Activated CD8-positive, alpha-beta memory T cell treated with anti-CD3 and anti-CD28 coated beads for 4 hours (primary cell): ENCODE results near the gene EIF4B.
"Not testable (repeated sequence)": the region's sequence is repeated elsewhere in the genome, so short reads cannot be mapped to it uniquely, and the experiment has no call there.

Source experiments
- DNase-seq, 2 donors: peaks; one replicate each; pipeline ENCODE4 v3.0.0-alpha.2; 2020; ENCODE audit warnings: low read depth in 2 of 2

EIF4B gene

DNA sequence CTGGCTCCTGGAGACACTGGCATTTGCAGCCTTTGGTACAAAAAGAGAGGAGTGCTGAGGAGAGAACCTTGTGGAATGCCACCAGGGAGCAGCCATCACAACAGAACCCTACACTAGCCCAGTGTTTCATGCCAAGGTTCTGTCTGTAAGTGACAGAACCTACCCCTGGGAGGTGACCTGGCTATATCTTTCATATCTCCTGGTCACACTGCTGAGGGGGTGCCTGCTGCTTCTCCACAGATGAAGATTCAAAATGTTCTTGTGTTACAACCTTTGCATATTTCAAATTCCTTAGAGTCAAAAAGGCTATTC is 12.7 kb upstream of the EIF4B start:
- DNase-seq: no peak

DNA sequence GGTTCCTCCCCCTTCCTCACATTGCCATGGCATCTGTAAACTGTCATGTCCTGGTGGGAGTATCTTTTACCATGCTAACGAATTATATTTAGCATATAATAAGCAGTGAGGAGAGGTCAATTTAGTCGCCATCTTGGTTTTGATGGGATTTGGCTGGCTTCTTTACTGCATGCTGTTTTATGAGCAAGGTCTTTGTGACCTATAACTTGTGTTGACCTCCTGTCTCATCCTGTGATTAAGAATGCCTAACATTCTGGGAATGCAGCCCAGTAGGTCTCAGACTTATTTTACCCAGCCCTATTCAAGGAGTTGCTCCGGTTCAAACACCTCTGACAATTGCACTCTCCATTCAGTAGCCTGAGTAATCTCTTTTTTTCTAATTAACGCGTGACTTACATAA is 2.1 kb upstream of the EIF4B start:
- no peak for DNase-seq

GRCh38 chr12:53004582-53004981 is 1.7 kb upstream of the EIF4B start:
- no peak for DNase-seq

- DNase-seq: no peak
These were observed 856 bp upstream of the EIF4B start for GRCh38 chr12:53005215-53005985.

DNA sequence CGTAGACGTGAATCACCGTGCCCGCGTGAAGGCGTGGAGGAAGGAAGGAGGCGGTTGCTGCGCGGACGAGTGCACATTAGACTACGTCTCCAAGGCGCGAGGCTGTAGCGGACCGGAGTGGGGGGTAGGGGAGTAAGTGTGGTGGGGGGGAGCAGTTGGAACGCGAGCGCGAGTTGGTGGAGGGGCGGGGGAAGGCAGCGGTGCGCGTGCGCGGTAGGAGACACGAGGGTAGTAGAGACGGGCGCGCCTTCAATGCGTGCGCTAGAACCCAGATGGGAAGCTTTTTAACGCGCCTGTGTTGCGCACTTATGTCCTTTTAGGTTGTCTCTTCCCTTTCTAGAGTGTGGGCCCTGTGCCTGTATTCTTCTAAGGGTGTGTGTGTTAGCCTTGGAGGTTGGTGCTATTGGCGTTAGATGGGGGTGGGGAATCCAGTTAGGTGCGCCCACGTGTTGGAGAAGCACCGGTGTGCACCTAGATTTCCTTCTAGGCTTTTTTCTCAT is 604 bp downstream of the EIF4B start:
- peak; percentile 60 to 73 for DNase-seq

GRCh38 chr12:53007343-53007742 is 1.1 kb downstream of the EIF4B start:
- DNase-seq: no peak

DNA sequence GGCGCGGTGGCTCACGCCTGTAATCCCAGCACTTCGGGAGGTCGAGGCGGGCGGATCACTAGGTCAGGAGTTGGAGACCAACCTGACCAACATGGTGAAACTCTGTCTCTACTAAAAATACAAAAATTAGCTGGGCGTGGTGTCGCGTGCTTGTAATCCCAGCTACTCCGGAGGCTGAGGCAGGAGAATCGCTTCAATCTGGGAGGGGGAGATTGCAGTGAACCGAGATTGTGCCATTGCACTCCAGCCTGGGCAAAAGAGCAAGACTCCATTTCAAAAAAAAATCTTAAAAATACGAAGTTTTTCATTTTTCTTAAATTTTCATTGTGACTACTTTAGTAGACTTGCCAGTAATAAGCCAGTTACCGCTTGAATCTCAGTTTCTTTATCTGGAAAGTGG is 2.5 kb downstream of the EIF4B start:
- DNase-seq: not testable (repeated sequence)

DNA sequence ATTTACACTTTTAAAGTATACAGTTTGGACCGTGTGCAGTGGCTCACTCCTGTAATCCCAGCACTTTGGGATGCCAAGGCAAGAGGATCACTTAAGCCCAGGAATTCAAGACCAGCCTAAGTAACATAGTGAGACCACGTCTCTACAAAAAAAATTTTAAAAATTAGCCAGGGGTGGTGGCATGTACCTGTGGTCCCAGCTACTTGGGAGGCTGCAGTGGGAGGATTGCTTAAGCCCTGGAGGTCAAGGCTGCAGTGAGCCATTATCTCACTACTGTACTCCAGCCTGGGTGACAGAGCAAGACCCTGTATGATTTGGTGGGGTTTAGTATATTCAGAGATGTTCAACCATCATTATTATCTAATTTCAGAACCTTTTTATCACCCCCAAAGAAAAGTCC is 4.7 kb downstream of the EIF4B start:
- DNase-seq: no peak

DNA sequence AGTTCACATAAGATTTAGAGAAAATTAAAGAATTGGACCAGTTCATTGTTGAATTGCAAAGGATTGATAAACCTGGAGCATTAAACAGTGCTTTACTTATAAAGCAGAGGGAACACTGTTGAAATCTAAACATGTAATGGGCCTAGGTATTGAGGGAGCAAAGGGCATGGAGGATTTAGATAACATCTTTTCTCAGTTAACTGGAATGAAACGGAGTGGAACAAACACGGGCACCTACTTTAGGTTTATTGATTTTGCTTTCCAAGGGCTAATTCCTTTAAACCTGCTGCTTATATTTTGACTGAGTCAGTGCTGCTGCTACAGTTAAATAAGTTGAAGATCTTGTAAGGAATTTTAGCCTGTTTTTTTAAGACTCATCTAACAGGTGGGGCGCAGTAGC is 5.6 kb downstream of the EIF4B start:
- DNase-seq: no peak

DNA sequence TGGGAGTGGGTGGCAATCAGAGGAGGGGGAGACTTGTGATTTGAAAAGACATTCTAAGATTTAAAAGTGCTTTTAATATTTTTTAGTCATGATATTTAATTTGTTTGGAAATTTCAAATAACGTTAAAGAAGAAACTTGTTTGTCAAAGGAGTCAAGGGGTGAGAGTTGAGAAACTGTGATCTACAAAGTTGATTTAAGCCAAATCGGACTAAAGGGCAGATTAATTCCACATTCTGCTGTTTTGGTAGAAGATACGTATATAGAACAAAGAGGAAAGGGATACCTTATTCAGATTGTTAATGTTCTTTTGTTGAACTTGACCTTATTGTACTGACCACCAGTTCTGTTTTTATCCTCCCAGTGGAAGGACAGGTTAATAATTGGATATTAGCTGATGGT is 6.7 kb downstream of the EIF4B start:
- no peak for DNase-seq

DNA sequence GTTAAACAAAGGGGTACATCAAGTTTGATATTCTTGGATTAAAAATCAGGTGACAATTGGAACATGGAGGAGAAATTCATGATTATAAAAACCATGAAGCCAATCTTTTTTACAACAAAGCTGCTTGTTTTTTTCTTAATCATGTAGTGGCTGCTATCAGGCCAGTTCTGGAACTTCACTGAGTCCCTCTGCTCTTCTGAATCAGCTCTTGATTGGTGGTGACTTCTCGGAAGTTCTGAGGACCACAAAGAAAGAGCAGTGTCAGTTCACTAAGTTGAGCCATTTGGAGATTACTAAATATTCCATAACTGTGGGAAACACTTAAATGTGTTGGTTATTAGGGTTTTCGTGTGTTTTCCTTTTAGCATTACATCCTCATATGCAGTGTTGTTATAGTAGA is 8.5 kb downstream of the EIF4B start:
- no peak for DNase-seq

DNA sequence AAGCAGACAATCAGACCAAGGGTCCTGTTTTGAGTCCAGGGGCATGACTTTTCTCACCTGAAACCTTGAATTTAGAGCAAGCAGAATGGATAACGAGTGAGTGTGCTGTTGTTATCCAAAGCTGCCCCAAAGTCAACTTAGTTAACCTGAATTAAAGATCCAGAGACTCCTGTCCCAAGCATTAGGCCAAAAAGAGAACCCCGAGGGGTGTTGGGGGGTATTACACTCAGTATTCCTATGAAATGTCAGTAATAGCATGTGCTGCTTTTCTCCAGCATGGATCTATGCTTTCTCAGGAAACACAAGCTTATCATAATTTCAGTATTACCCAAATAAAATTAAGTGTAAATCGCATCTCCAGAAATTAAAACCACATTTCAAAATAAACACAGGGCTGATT is 19.0 kb downstream of the EIF4B start:
- no peak for DNase-seq

- not testable (repeated sequence) for DNase-seq
These were observed 20.8 kb downstream of the EIF4B start for GRCh38 chr12:53027014-53027413.

DNA sequence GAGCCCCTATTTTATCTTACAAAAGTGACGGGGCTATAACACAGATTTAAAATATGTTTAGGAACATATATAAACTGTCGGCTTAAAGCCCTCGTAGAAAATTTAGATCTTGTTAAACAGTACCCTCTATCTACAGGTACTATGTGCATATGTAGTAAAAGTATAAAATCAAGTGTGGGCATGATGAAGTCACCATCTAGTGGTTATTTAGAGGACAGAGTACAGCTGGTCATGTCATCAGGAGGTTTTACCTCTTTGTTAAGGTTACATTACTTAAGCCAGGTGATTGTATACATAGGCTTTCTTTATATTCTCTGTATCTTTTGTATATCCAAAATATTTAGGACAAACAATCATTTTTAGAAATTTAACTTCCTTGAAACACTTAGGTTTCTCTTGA is 25.4 kb downstream of the EIF4B start:
- DNase-seq: no peak

DNA sequence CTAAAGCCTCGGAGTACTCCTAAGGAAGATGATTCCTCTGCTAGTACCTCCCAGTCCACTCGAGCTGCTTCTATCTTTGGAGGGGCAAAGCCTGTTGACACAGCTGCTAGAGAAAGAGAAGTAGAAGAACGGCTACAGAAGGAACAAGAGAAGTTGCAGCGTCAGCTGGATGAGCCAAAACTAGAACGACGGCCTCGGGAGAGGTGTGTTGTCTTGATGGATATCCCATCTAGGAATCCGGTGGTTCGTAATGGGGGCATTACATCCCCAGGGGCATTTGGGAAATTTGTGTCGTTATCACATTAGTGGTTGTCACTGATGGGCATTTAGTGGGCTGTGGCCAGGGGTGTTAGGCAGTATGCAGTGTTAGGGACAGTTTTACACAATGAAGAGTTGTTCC is 27.6 kb downstream of the EIF4B start:
- not testable (repeated sequence) for DNase-seq

GRCh38 chr12:53034459-53034858 is 28.2 kb downstream of the EIF4B start:
- no peak for DNase-seq

- DNase-seq: no peak
These were observed 30.5 kb downstream of the EIF4B start for GRCh38 chr12:53036802-53037201.

DNA sequence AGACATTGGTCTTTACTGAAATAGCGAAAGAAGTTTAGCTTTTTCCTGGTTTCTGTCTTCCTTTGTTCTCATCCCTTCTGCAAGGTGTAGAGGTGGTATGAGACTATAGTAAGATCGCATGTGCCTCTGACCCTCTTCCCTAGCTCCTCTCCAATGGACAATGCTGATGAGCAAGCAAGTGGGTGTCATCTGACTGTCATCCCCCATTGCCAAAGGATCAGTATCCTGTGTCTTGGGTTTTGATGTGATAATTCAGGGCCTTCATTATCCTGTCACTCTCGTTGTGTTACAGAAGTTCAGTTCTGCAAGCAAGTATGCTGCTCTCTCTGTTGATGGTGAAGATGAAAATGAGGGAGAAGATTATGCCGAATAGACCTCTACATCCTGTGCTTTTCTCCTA is 33.6 kb downstream of the EIF4B start:
- DNase-seq: no peak

DNA sequence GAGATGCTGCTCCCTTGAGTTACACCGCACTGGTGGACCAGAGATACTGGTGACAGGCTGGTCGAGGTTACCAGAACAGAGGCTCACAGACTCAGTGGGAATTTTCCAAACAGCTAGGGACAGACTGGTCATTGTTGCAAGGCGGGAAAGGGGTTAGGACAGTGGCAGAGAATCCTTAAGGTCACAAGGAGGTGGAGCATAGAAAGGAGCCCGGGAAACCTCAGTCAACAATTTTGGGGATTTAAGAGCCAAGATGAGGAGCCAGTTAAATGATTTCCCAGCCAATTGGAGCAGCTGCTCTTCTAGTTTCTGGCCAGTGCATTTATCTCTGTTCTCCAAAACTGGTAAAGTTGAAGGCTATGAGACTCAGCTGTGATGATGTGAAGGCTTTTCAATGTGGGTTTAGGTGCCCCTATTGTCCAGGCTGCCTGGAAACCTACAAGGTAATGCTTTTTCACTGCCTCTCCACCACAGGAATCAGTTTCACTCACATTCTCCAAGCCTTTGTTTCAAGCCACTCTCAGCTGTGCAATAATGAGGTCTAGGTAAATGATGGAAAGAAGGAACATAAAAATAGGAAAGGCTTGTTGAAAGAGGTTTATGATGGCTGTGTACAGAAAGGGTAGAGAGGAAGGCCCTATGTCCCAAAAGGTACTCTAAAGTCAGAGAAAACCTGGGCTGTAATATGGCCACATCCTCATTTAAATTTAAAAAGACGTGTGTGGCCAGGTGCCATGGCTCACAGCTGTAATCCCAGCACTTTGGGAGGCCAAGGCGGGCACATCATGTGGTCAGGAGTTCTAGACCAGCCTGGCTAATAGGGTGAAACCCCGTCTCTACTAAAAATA is 36.6 kb downstream of the EIF4B start:
- DNase-seq: no peak

GRCh38 chr12:53044052-53044581 is 37.9 kb downstream of the EIF4B start:
- no peak for DNase-seq

DNA sequence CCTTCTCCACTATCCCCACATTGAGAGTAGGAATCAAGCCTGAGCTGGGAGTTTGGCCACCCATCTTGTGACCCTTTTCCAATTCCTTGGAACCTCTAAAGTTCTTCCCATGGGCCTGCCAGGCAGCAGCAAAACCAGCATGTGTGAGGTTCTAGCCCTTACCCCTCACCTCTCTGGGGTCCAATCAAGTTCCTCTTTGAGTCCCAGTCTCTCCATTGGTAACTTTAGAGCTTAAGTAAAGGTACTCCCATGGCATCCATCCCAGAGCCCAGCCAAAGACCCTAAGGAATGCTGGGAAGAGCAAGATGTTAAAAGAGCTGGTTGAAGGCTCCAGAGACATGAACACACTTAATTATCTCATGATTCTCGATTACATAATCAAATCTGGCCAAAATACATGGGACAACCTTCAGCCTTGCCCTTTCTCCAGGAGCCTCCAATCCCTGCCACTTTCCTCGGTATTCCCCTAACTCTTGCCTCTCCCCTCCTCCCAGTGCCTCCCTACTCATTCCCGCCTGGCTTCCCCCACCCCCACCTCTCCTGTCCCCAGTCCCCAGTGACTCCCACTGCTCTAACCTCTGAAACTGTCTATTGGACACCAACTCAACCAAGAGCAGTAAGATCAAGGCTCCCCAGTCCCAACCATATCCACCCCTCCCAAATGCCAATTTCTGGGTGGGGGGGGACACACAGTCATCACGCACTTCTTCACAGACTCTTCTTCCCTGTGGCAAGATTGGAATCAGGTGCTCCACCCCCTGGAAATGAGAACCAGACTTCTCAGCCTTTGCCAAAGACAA is 38.8 kb downstream of the EIF4B start:
- DNase-seq: no peak

DNA sequence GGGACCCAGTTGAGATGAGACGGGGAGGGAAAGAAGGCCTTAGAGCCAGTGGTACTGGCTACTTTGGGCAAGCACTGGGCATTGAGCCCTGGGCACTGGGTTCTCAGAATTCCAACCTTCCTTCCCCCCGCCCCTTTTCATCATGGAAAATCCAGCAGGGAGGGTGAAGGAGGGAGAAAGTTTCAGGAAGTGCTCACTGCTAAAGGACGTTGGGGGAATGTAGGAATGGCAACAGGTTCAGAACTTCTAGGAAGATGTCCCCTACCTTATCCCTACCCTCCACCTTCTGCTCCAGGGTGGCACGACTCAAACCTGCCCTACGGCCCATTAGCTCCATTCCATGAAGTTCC is 39.4 kb downstream of the EIF4B start:
- no peak for DNase-seq
